HG02938 (cell line): ENCODE measurements around the gene CHAT.

Source experiments
- ATAC-seq: cut with Tn5 transposase; IDR thresholded peaks from one replicate; pipeline ENCODE4 v1.9.1; 2021; ENCODE audit warnings: mild to moderate bottlenecking, moderate library complexity; ENCODE audit not compliant: unreplicated experiment

Gene CHAT

GRCh38 chr10:49613882-49614241 is at the start of gene CHAT:
CHAT (plus strand) TSS chr10:49614037; CDS start chr10:49614190, 153 bp downstream.
- ATAC-seq: no peak

DNA sequence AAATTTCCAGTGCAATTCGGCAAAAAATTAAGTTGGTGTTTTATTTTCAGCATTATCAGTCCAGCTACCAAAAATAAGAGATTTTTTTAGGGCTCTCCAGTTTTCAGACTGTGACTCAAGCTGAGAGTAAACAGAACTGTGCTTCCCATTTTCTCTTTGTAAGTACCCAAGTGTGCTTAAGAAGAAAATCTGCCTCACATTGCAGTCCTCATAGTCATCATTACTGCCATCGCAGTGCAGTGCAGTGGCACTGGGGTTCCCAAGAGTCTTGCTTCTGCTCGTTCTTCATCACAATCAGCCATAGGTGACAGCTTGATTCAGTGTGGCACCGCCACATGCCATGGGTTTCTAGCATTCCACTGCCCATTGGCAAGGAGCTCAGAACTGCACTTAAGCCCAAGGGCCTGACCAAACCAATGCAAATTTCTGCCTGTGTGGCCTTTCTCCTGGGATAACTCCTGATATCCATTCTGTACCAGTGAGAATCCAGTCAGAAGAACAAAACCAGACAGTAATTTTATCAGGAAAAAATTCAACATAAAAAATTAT is 49.3 kb upstream of the CHAT start:
- no peak for ATAC-seq

- ATAC-seq: no peak
Measured at GRCh38 chr10:49567810-49568209, 46.0 kb upstream of the CHAT start.

GRCh38 chr10:49568235-49568634 is 45.6 kb upstream of the CHAT start:
- ATAC-seq: peak; percentile 68

- ATAC-seq: no peak
Measured at GRCh38 chr10:49569031-49569631, 44.7 kb upstream of the CHAT start.

GRCh38 chr10:49571388-49571787 is 42.4 kb upstream of the CHAT start:
- no peak for ATAC-seq

DNA sequence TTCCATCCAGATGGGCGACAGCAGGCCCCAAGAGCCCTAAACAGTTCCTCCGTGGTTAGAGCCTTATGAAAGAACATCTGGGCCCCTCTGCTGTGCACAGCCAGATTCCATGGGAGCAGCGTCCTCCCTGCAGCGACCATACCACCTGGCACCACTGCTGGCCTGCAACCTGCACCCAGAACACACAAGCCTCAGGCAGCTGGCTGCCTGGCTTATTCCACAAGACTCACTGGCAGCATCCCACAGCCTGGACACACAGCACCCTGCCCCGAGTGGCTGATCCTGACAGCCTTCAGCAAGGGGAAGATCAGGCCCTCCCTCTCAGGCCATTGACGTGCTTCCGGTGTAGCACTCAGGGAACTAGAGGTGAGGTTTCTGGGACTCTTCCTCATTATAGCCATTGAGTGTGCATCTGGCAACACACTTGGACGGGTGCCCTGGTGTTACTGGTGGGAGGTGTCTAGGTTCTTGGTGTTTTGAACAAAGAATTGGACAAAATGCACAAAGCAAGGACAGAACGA is 41.2 kb upstream of the CHAT start:
- ATAC-seq: no peak

GRCh38 chr10:49575489-49576072 is 38.3 kb upstream of the CHAT start:
- ATAC-seq: no peak

- no peak for ATAC-seq
Measured at GRCh38 chr10:49577182-49577925, 36.5 kb upstream of the CHAT start.

GRCh38 chr10:49578392-49578791 is 35.4 kb upstream of the CHAT start:
- no peak for ATAC-seq

DNA sequence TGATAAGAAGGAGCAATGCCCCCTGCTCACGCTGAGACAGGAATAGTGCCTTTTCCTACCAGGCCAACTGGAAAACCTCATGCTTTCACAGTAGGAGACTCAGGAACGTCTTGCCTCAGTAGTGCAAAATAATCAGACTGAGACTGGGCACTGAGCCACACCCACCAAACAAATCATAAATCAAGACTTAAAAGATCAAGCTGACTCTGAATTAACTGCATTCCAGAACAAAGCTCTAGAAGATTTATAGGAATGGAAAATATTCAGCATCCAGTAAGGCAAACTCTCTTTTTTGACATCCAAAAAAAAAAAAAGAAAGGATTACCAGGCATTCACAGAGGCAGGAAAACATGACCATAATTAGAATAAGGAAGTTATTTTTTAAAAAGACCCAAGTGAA is 34.2 kb upstream of the CHAT start:
- ATAC-seq: no peak

DNA sequence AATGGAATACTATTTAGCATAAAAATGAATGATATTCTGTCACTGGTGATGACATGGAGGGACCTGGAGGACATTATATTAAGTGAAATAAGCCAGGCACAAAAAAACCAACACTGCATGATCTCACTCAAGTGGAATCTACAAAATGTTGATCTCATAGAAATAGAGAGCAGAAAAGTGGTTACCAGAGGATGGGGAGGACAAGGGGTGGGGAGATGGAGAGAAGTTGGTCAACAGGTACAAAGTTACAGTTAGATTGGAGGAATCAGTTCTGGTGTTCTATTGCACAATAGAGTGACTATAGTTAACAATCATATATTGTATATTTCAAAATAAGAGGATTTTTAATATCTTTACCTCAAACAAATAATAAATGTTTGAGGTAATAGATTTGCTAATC is 28.4 kb upstream of the CHAT start:
- ATAC-seq: no peak

DNA sequence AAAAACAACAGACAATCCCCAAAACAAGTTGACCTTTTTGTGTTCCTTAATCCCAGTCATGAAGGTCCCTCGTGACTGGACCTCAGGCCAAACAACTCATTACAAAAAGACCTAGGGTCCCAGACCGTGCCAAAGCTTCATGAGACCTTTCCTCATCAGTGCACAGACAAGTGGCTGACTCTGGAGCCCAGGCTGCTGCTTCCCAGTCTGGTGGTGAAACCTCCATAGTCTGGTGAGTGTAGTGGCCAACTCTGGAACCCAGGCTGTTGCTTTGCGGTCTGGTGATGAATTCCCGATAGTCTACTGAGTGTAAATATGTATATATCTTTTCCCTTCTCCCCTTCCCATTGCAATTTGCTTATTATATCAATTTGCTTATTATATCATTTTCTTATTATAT is 25.9 kb upstream of the CHAT start:
- no peak for ATAC-seq

DNA sequence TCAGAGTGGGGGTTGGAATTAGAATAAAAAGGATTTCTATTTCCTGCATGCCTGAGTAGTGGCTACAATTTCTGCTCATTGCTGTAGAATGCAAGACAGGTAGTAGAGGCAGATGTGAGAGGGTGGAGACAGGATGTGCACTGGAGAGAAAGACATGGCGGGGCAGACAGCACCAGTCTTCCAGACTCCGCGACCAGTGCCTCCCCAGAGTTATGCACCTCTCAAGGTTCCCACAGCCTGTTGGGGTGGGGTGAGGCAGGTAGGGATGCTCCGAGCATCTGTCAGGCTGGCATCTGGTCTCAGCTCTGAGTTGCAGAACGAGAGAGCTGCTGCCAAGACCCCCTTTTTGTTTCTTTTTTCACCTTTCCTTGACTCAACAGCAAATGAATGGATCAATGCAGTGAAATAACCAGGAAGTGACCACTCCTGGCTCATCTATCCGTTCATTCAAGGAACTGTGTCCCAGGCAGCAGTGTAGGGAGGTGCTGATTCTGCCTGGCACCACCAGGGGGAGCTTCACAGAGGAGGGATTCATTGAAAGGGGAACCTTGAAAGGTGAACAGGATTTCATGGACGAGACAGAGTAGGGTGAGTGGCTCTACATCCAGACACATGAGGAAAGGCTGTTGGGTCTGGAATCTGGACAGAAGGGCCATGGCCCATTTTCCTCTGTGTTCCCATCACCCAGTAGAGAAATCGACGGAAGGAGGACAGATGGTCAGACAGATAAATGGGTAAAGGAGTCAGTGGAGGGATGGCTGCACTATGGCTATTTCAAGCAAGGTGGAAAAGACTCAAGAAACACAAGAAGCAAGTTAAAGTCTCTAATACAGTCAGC is 20.9 kb upstream of the CHAT start:
- no peak for ATAC-seq

GRCh38 chr10:49593564-49593875 is 20.3 kb upstream of the CHAT start:
- ATAC-seq: no peak

DNA sequence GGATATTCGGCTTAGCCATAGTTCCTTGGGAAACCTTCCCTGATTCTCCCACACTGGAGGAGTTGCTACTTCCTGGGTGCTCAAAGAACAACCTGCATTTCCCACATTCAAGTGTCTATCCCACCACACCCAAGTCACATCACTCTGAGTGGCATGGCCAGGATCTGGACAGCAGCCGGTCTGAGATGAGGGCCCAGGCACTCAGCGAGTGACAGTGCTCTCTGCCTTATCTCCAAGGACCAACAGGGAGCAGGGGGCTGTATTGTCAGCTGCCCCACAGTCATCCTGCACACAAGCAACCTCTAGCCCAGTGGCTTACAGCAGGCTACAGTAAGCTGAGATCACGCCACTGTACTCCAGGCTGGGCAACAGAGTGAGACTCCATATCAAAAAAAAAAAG is 19.8 kb upstream of the CHAT start:
- ATAC-seq: no peak

DNA sequence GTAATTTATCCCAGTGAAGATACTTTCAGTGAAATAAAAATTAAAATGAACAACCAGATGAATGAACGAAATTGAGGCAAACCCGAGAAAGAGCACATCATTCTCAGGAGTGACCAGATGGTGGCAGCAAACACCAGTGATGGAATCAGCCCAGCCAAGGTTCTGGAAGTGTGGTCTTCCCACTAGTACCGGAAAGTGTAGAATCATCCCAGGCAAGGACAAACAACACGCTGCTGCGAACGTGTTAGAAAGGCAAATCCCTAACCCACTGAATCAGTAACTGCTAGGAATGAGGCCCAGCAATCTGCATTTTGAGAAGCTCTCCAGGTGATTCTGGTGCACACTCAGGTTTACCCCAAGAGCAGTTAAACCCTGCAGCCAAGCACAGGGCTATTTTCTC is 19.2 kb upstream of the CHAT start:
- ATAC-seq: no peak

DNA sequence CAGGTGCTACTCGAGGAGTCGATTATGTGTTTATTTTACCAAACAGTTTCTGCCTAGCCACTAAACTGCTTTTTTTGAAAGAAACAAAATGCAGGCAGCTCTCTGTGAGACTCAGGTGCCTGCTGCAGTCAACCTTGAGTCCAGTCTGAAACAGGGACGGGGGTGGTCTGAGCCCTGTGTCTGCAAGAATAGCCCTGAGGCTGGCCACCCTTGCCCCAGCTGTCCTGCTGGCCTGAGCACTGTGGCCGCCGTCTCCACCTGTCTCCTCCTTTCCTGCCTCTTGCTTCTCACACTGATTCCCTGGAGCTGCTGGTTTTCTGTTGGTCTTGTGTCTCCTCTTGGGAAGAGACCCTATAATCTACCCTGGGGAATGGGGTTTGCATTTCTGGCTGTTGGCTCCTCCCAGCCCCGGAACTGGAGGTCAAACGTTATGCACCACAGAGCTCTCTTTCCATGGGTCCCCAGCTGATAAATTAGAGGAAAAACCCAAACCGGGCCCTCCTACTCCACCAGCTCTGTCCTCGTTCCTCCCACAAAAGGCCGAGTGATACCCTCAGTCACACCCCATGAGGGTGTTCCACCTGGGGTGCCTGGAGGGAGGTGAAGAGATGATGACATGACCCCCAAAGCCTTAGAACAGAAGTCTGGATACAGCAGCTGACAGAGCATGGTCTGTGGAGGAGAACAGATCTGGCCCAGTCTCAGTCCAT is 18.7 kb upstream of the CHAT start:
- no peak for ATAC-seq

GRCh38 chr10:49595713-49596492 is 17.9 kb upstream of the CHAT start:
- ATAC-seq: no peak

GRCh38 chr10:49596493-49596809 is 17.4 kb upstream of the CHAT start:
- ATAC-seq: no peak
